Kidney (tissue), 14 donors: ENCODE data around the gene ALKBH5. TPM values are rescaled to one million over a fixed set of nuclear protein-coding genes. Genes with fewer than 3 reads are reported as not detected.

Experiments used
- DNase-seq, 5 donors: peaks; one replicate each; pipeline ENCODE4 v3.0.0-alpha.2; 2013 to 2020
- FAIRE-seq: peaks from 2 replicates; lab custom pipeline; 2012; peaks lifted over from hg19 to GRCh38; lab: Jason Lieb, UNC
- H3K27ac ChIP-seq, 2 donors: one replicate each; pipeline ENCODE4 v1.7.0; 2013; ENCODE audit warnings: low read depth in 2 of 2, low read length in 2 of 2, inconsistent platforms in 1 of 2
- H3K27me3 ChIP-seq: one replicate; pipeline ENCODE4 v1.7.1; 2013; ENCODE audit warnings: low read length, inconsistent platforms; ENCODE audit not compliant: control insufficient read depth, insufficient read depth
- H3K36me3 ChIP-seq, 3 donors: one replicate each; pipeline versions ENCODE4 v1.7.0 to v1.7.1; 2013; ENCODE audit warnings: low read length in 3 of 3, control low read depth in 1 of 3, inconsistent platforms in 1 of 3; ENCODE audit not compliant: insufficient read depth in 3 of 3, control insufficient read depth in 2 of 3
- H3K4me1 ChIP-seq, 3 donors: one replicate each; pipeline versions ENCODE4 v1.7.0 to v1.7.1; 2013; ENCODE audit warnings: low read length in 3 of 3, inconsistent platforms in 1 of 3, low read depth in 1 of 3; ENCODE audit not compliant: control insufficient read depth in 2 of 3, insufficient read depth in 2 of 3
- H3K4me3 ChIP-seq, 3 donors: one replicate each; pipeline versions ENCODE4 v1.7.0 to v1.8.1; 2013; ENCODE audit warnings: low read length in 3 of 3, control low read depth in 1 of 3, inconsistent platforms in 1 of 3
- H3K9ac ChIP-seq, 3 donors: one replicate each; pipeline versions ENCODE4 v1.7.0 to v1.7.1; 2013; ENCODE audit warnings: low read length in 3 of 3, control low read depth in 1 of 3, inconsistent platforms in 1 of 3
- H3K9me3 ChIP-seq, 3 donors: one replicate each; pipeline versions ENCODE4 v1.7.0 to v1.7.1; 2013; ENCODE audit warnings: low read length in 3 of 3, control low read depth in 1 of 3, inconsistent platforms in 1 of 3; ENCODE audit not compliant: control insufficient read depth in 2 of 3, insufficient read depth in 1 of 3
- intact Hi-C: fragments of 100-400 bp; cut with DNase I; formaldehyde crosslinking; loops from one replicate; pipeline ENCODE4 v1.11.1; 2022
- polyA plus RNA-seq: library from polyadenylated mRNA; stranded (reverse); fragments of 350-450 nt; fragmentation: Illumina TruSeq; extraction: RNeasy Lipid Tissue Mini Kit (QIAGEN cat#74804); gene quantifications from one replicate; pipeline ENCODE4 v1.2.3, GENCODE V29; 2014; ENCODE audit warnings: low read depth, low replicate concordance; ENCODE audit not compliant: insufficient read depth
- total RNA-seq: library from RNA; stranded (reverse); fragmentation: NEBNext Ultra II Directional; extraction: Animal tissue kit (Norgen Biotek cat#: 25700); gene quantifications from one replicate; pipeline ENCODE4 v1.2.1, GENCODE V29; 2021
- TF ChIP-seq, protein P1 (sequence below): IDR thresholded peaks from 3 replicates; pipeline ENCODE4 v1.5.1; 2012; ENCODE audit warnings: mild to moderate bottlenecking, moderate library complexity, borderline replicate concordance; ENCODE audit not compliant: insufficient read depth; ENCODE audit errors: extremely low read depth
- donor health status: control.
- donor health status: control.
- donor health status: control.
- donor health status: control.
- donor health status: control.
- donor health status: DM: yes; HTN: yes; CAD: no.
- donor health status: Normal renal cell carcinoma (clear cell type).

ALKBH5 gene
- total and polyA plus RNA-seq, 2 donors from 2014 or later: 67.1 to 94.4 TPM

DNA sequence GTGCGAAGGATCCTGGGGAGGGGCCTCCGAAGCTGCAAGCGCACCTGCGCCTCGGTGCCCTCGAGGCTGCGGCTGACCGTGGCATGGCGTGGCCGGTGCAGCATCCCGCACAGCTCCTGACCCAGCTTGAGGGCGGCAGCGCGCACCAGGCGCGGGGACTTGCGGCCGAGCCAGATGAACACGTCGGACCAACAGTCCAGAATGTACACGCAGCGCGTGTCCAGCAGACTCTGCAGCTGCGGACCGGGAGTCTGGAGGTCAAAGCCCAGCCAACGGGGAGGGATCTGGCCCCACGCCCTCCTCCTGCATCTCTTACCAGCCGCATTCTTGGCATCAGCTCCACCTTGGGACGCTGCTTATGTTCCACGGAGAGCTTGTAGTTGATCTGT lies 64.0 kb downstream of the ALKBH5 start:
- Histone ChIP-seq H3K4me3 (no peak overlapping the region), H3K36me3 (peaks cover 0 to 71% (median 24%) of the 10 kb centered on the region in 3 donors), H3K27me3 (no peaks in the 10 kb centered on the region), H3K9ac (no peak overlapping the region), H3K9me3 (no peaks in the 10 kb centered on the region), H3K4me1 (peaks cover 0 to 10% (median 0%) of the 10 kb centered on the region in 3 donors), H3K27ac (no peak overlapping the region)
- DNase-seq (peak in 1 of 5 donors; percentile 78), FAIRE-seq (no peak)
- intact Hi-C loops: no loop called here
- TF ChIP-seq, protein P1, sequence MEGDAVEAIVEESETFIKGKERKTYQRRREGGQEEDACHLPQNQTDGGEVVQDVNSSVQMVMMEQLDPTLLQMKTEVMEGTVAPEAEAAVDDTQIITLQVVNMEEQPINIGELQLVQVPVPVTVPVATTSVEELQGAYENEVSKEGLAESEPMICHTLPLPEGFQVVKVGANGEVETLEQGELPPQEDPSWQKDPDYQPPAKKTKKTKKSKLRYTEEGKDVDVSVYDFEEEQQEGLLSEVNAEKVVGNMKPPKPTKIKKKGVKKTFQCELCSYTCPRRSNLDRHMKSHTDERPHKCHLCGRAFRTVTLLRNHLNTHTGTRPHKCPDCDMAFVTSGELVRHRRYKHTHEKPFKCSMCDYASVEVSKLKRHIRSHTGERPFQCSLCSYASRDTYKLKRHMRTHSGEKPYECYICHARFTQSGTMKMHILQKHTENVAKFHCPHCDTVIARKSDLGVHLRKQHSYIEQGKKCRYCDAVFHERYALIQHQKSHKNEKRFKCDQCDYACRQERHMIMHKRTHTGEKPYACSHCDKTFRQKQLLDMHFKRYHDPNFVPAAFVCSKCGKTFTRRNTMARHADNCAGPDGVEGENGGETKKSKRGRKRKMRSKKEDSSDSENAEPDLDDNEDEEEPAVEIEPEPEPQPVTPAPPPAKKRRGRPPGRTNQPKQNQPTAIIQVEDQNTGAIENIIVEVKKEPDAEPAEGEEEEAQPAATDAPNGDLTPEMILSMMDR: no peak

DNA sequence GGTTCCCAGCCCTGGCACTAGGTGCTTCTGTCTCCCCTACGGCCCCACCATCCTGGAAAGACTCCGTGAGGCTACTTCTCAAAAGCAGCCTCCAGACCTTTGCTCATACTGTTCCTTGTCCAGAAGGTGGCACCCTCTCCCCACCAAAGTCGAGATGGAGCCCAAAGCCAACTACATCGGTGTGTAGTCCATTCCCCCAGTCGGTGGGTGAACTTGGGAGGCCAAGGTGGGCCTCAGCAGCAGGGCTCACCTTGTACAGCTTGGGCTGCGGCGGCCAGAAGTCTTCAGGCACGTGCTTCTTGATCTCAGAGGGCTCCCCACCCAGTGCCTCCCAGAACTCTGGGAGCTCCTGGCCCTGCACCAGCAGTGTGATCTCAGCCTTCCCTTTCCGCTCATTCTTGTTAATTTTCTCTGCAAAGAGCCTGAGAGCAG lies 64.7 kb downstream of the ALKBH5 start:
- H3K9me3 ChIP-seq: no peaks in the 10 kb centered on the region
- intact Hi-C loops: no loop called here
- TF ChIP-seq, protein P1: peak; percentile 64
- peaks cover 0 to 10% (median 0%) of the 10 kb centered on the region in 3 donors for H3K4me1 ChIP-seq
- H3K27me3 ChIP-seq: no peaks in the 10 kb centered on the region
- FAIRE-seq: no peak
- H3K4me3 ChIP-seq: no peak overlapping the region
- peak in 4 of 5 donors; percentile 81 to 91 (median 86) for DNase-seq
- H3K36me3 ChIP-seq: peaks cover 0 to 78% (median 24%) of the 10 kb centered on the region in 3 donors
- no peak overlapping the region for H3K27ac ChIP-seq
- H3K9ac ChIP-seq: no peak overlapping the region

DNA sequence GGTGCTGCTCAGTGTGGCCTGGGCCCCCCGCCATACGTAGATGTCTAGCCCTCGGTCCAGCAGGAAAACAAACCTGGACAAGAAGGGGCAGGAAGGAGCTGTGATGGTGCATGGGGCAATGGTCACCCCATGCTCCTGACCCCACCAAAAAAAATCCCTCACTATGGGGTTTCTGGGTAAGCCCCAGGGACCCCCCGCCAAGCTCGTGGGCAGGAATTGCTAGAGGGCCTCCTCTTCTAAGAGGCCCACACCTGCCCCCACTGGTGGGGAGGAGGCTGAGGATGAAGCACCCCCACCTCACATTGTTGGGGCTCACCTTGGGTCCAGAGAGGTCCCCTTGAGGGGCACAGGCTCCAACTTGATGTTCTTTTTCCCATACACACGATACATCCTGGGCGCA lies 65.2 kb downstream of the ALKBH5 start:
- Histone ChIP-seq H3K27ac (no peak overlapping the region), H3K36me3 (peaks cover 0 to 83% (median 25%) of the 10 kb centered on the region in 3 donors), H3K4me1 (peaks cover 0 to 10% (median 0%) of the 10 kb centered on the region in 3 donors), H3K4me3 (no peak overlapping the region), H3K27me3 (no peaks in the 10 kb centered on the region), H3K9me3 (no peaks in the 10 kb centered on the region), H3K9ac (no peak overlapping the region)
- DNase-seq: no peak
- no peak for FAIRE-seq
- TF ChIP-seq, protein P1: no peak
- intact Hi-C loops: no loop called here

DNA sequence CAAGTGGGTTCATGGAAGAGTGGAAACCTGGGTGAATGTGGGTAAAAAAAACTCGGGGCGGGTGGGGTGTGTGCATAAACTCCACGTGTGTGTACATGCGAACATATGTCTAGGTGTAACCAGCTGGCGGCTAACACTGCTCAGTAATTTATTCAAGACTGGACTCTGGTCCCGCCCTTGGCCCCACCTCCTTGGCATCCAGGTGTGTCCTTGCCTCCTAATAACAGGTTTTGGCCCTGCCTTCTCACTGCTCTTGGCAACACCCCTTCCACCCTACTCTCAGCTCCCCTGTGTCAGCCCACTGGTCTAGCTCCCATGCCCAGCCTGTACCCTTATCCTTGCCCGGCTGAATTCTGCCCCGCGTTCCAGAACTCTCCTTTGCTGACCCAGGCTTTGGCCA lies 66.6 kb downstream of the ALKBH5 start:
- intact Hi-C loops: no loop called here
- TF ChIP-seq, protein P1: no peak
- Histone ChIP-seq H3K36me3 (peaks cover 3 to 81% (median 21%) of the 10 kb centered on the region in 3 donors), H3K9ac (no peak overlapping the region), H3K4me1 (peaks cover 0 to 10% (median 0%) of the 10 kb centered on the region in 3 donors), H3K27ac (no peak overlapping the region), H3K27me3 (no peaks in the 10 kb centered on the region), H3K4me3 (no peak overlapping the region), H3K9me3 (no peaks in the 10 kb centered on the region)
- no peak for FAIRE-seq
- peak in 2 of 5 donors; percentile 21 to 73 for DNase-seq
